ENCODE measurements around the gene PTGES. TPM values are rescaled to one million over a fixed set of nuclear protein-coding genes. Genes with fewer than 3 reads are reported as not detected.

PTGES gene, protein sequence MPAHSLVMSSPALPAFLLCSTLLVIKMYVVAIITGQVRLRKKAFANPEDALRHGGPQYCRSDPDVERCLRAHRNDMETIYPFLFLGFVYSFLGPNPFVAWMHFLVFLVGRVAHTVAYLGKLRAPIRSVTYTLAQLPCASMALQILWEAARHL
- total RNA-seq = 20.5 and 25.8 TPM in 2 replicates

DNA sequence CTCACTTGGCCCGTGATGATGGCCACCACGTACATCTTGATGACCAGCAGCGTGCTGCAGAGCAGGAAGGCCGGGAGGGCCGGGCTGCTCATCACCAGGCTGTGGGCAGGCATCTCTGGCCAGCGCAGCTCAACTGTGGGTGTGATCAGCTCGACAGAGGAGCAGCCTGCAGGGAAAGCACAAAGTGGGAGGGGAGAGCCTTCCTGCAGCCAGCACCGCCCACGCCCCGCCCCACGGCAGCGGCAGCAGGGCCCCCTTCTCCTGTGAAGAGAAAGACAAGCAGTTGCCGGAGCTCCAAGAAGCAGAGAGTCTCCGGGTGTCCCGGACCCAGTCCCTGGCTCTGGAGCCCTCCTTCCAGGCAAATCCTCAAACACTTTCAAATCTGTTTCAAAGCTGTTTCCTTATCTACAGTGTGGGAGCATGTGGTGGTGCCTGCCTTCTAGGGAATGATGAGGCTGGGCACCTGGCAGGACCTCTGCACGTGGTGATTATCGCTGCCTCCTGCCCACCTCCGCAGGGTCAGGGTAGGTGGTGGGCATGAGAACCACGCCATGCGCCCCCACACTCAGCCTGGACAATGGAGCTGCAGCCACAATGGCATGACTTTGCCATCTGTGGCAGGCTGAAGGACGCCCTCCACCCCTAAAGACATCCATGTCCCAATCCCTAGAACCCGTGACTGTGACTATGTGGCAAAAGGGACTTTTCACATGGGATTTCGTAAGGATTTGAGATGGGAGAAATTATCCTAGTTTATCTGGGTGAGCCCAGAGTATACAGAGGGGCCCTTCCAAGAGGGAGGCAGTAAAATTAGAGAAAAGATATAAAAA lies at the start of gene PTGES:
PTGES (minus strand) TSS at position 143 of the 830 bp plus-strand sequence; CDS start at position 113, 30 bp downstream.

Other genes with a start within 250 kb of the PTGES start
- not detected in 2 replicates for gene C9orf50, start 131.9 kb downstream of the PTGES start, total RNA-seq
- 26.6 and 32.3 TPM in 2 replicates for gene NTMT1, start 126.9 kb downstream of the PTGES start, total RNA-seq
- gene ASB6, start 110.9 kb downstream of the PTGES start, total RNA-seq = 13.0 and 18.1 TPM in 2 replicates
- 0.24 TPM in 1 of 2 replicates, not detected in the other for gene PRRX2, start 87.4 kb downstream of the PTGES start, total RNA-seq
- 19.4 and 19.8 TPM in 2 replicates for gene TOR1B, start 50.1 kb upstream of the PTGES start, total RNA-seq
- 23.9 and 36.4 TPM in 2 replicates for gene TOR1A, start 71.1 kb upstream of the PTGES start, total RNA-seq
- gene C9orf78, start 82.2 kb upstream of the PTGES start, total RNA-seq = 31.1 and 31.6 TPM in 2 replicates
- 6.0 and 6.6 TPM in 2 replicates for gene USP20, start 82.4 kb upstream of the PTGES start, total RNA-seq